ENCODE measurements around the gene IL17RB.

Gene IL17RB

GRCh38 chr3:53902711-53903110, 56.3 kb downstream of the IL17RB start:
- DNase-seq (ENCODE audit: low read depth in 2 of 3, low spot score in 2 of 3) = no peak

DNA sequence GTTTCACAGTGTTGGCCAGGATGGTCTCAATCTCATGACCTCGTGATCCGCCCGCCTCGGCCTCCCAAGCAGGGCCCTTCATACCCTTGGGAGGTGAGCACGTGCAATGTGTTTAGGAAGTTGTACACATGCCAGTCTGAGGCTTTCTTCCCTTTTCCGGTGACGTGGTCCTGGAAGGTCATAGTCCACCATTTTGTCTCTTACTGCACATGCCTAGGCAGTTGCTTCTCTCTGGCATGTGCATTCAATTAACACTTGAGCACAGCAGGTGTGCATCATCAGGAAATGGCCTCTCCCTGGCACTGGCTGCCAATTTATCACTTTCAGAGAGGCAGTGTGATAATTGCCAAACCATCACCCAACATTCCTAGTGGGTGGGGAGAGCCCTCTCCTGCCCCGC, 67.0 kb downstream of the IL17RB start:
- no peak for DNase-seq (ENCODE audit: low read depth in 2 of 3, low spot score in 2 of 3)

All from activated CD8-positive, alpha-beta memory T cell treated with anti-CD3 and anti-CD28 coated beads for 48 hours (primary cell).